HepG2 (cell line): Measurements from ENCODE around the gene MAPK10. TPM values are rescaled to one million over a fixed set of nuclear protein-coding genes. Genes with fewer than 3 reads are reported as not detected.

Experiments
- ATAC-seq: fragments of 200-7000 bp; cut with Tn5 transposase; 3 replicates; pipeline ENCODE4 v1.9.1; 2020; ENCODE audit warnings: mild to moderate bottlenecking, moderate library complexity
- BruUV-seq: library from RNA; stranded (reverse); fragments of 400-500 nt; replicated peaks from 2 replicates; lab custom pipeline; 2021; lab: Mats Ljungman, UMichigan
- CTCF ChIA-PET: fragments of 300-600 bp; formaldehyde crosslinking; extraction: SDS; loops from one replicate; lab custom pipeline; 2021; ENCODE audit warnings: low total read pairs, inconsistent platforms, low intra/inter-chr PET ratio; lab: Yijun Ruan, JAX
- POLR2A ChIA-PET: fragments of 350-600 bp; sonication (Branson Sonifier 250); formaldehyde crosslinking; loops from one replicate; lab custom pipeline; 2020; ENCODE audit warnings: antibody characterized with exemption, inconsistent platforms; lab: Yijun Ruan, JAX
- DNase-seq: peaks from one replicate; pipeline ENCODE4 v3.0.0-alpha.2; 2015; ENCODE audit warnings: low spot score
- FAIRE-seq: peaks from 3 replicates; lab custom pipeline; 2011; peaks lifted over from hg19 to GRCh38; lab: Jason Lieb, UNC
- H2AFZ ChIP-seq: one replicate; pipeline ENCODE4 v1.6.1; 2011; ENCODE audit warnings: low read length, inconsistent platforms
- H3K27ac ChIP-seq: fragments of 300-600 bp; 3 replicates; pipeline ENCODE4 v1.8.0; 2011; ENCODE audit warnings: mixed run types, mild to moderate bottlenecking, mixed read lengths, low read length, inconsistent platforms; ENCODE audit not compliant: insufficient read depth; ENCODE audit errors: extremely low read length
- H3K27me3 ChIP-seq, 2 experiments: fragments of 200-600 bp in 1 of 2; 2 replicates in 1 of 2; 3 replicates in 1 of 2; pipeline versions ENCODE4 v1.6.0 to v1.8.0; 2011; ENCODE audit warnings: low read length in 2 of 2, mild to moderate bottlenecking in 2 of 2, moderate library complexity in 2 of 2, inconsistent platforms in 1 of 2; ENCODE audit not compliant: insufficient read depth in 2 of 2, control insufficient read depth in 1 of 2
- H3K36me3 ChIP-seq, 2 experiments: fragments of 200-600 bp in 1 of 2; replicated peaks in 1 of 2; 2 replicates in 1 of 2; 3 replicates in 1 of 2; pipeline versions ENCODE4 v1.5.1 to v1.8.0; 2011; ENCODE audit warnings: low read length in 2 of 2, inconsistent platforms in 1 of 2; ENCODE audit not compliant: insufficient read depth in 2 of 2, control insufficient read depth in 1 of 2
- H3K4me1 ChIP-seq: 2 replicates; pipeline ENCODE4 v1.5.1; 2012; ENCODE audit warnings: low read length, inconsistent platforms; ENCODE audit not compliant: insufficient read depth
- H3K4me2 ChIP-seq: 2 replicates; pipeline ENCODE4 v1.6.0; 2011; ENCODE audit warnings: low read depth, low read length, inconsistent platforms
- H3K4me3 ChIP-seq, 3 experiments: fragments of 200-600 bp in 1 of 3; sonication (generic), shearing (Covaris generic) in 1 of 3; replicated peaks in 1 of 3; 2 replicates each; pipeline ENCODE4 v1.5.1; 2011 to 2016; ENCODE audit warnings: low read length in 3 of 3, inconsistent platforms in 2 of 3, low read depth in 2 of 3, mild to moderate bottlenecking in 2 of 3, control low read depth in 1 of 3, mixed read lengths in 1 of 3; ENCODE audit not compliant: insufficient read depth in 1 of 3
- H3K79me2 ChIP-seq: one replicate; pipeline ENCODE4 v1.6.1; 2011; ENCODE audit warnings: low read length, inconsistent platforms; ENCODE audit not compliant: insufficient read depth
- H3K9ac ChIP-seq: 2 replicates; pipeline ENCODE4 v1.6.0; 2011; ENCODE audit warnings: mild to moderate bottlenecking, low read depth, low read length, inconsistent platforms; ENCODE audit not compliant: insufficient read depth
- H3K9me3 ChIP-seq: 2 replicates; pipeline ENCODE4 v1.5.1; 2012; ENCODE audit warnings: mild to moderate bottlenecking, low read length
- H4K20me1 ChIP-seq: 2 replicates; pipeline ENCODE4 v1.6.0; 2011; ENCODE audit warnings: inconsistent platforms, mild to moderate bottlenecking, low read length, moderate library complexity; ENCODE audit not compliant: insufficient read depth
- BATF2 ChIP-seq: sonication (generic); formaldehyde crosslinking; IDR thresholded peaks from 2 replicates; pipeline ENCODE4 v1.8.0; 2022; ENCODE audit warnings: mild to moderate bottlenecking, missing genetic modification reagents, moderate library complexity
- HBP1 ChIP-seq: IDR thresholded peaks from 2 replicates; pipeline ENCODE4 v1.6.1; 2016; ENCODE audit warnings: low read depth, control low read depth
- JDP2 ChIP-seq: sonication (generic); formaldehyde crosslinking; IDR thresholded peaks from 2 replicates; pipeline ENCODE4 v1.8.1; 2022; ENCODE audit warnings: missing genetic modification reagents, borderline replicate concordance
- KDM2A ChIP-seq: sonication (generic); formaldehyde crosslinking; IDR thresholded peaks from 2 replicates; pipeline ENCODE4 v1.4.0; 2020; ENCODE audit warnings: low read depth, missing genetic modification reagents, borderline replicate concordance
- NFKB2 ChIP-seq: sonication (generic); formaldehyde crosslinking; IDR thresholded peaks from 2 replicates; pipeline ENCODE4 v1.4.0; 2020; ENCODE audit warnings: missing genetic modification reagents, borderline replicate concordance
- NR0B2 ChIP-seq: sonication (generic); formaldehyde crosslinking; IDR thresholded peaks from 2 replicates; pipeline ENCODE4 v1.4.0; 2020; ENCODE audit warnings: mild to moderate bottlenecking, missing genetic modification reagents
- NR2F1 ChIP-seq, 2 experiments: fragments of 450-650 bp in 1 of 2; formaldehyde crosslinking in 1 of 2; IDR thresholded peaks; 2 replicates each; pipeline versions ENCODE4 v1.5.0 to v1.6.1; 2016 to 2020; ENCODE audit warnings: mild to moderate bottlenecking in 1 of 2, missing compliant biosample characterization in 1 of 2, missing genetic modification reagents in 1 of 2, moderate library complexity in 1 of 2
- RXRB ChIP-seq: IDR thresholded peaks from 2 replicates; pipeline ENCODE4 v1.6.1; 2016; ENCODE audit warnings: borderline replicate concordance, missing genetic modification reagents, missing compliant biosample characterization
- SETDB1 ChIP-seq: sonication (generic); formaldehyde crosslinking; IDR thresholded peaks from 2 replicates; pipeline ENCODE4 v1.5.1; 2020; ENCODE audit warnings: missing genetic modification reagents, mild to moderate bottlenecking, borderline replicate concordance
- SNAI1 ChIP-seq: sonication (generic); formaldehyde crosslinking; IDR thresholded peaks from 2 replicates; pipeline ENCODE4 v1.5.0; 2020; ENCODE audit warnings: mild to moderate bottlenecking, missing genetic modification reagents, borderline replicate concordance
- SRF ChIP-seq: IDR thresholded peaks from 2 replicates; pipeline ENCODE4 v1.6.1; 2011; ENCODE audit warnings: mild to moderate bottlenecking, low read depth, low read length, moderate library complexity
- SUZ12 ChIP-seq: fragments of 150-350 bp; IDR thresholded peaks from 2 replicates; pipeline ENCODE4 v1.6.1; 2014; ENCODE audit warnings: low read depth, low read length
- ZBTB4 ChIP-seq: sonication (generic); formaldehyde crosslinking; IDR thresholded peaks from 2 replicates; pipeline ENCODE4 v1.4.0; 2020; ENCODE audit warnings: missing genetic modification reagents, mild to moderate bottlenecking, borderline replicate concordance
- ZBTB44 ChIP-seq: sonication (generic); formaldehyde crosslinking; IDR thresholded peaks from 2 replicates; pipeline ENCODE4 v1.4.0; 2020; ENCODE audit warnings: missing genetic modification reagents
- ZNF124 ChIP-seq: sonication (generic); formaldehyde crosslinking; IDR thresholded peaks from 2 replicates; pipeline ENCODE4 v1.4.0; 2020; ENCODE audit warnings: missing genetic modification reagents
- ZNF431 ChIP-seq: sonication (generic); formaldehyde crosslinking; IDR thresholded peaks from 2 replicates; pipeline ENCODE4 v1.9.0; 2022; ENCODE audit warnings: missing genetic modification reagents, low read depth, mild to moderate bottlenecking, borderline replicate concordance
- ZNF446 ChIP-seq: sonication (generic); formaldehyde crosslinking; IDR thresholded peaks from 2 replicates; pipeline ENCODE4 v1.5.0; 2020; ENCODE audit warnings: mild to moderate bottlenecking, missing genetic modification reagents
- WGBS: methylation state at CpG from one replicate; pipeline ENCODE4 v1.1.6; 2017; ENCODE audit warnings: low lambda C conversion rate; 5-methylcytosine and 5-hydroxymethylcytosine counted together
- in situ Hi-C: cut with HindIII; loops from 2 replicates; pipeline ENCODE4 v1.10.0; 2017; ENCODE audit warnings: low pct_unique_long_range_greater_than_20kb; ENCODE audit not compliant: extremely low pct_ligation_motif_present
- intact Hi-C: fragments of 100-400 bp; cut with micrococcal nuclease; formaldehyde crosslinking; loops from one replicate; pipeline ENCODE4 v1.10.0; 2022; ENCODE audit not compliant: unreplicated experiment
- polyA plus RNA-seq, 8 experiments: library from polyadenylated mRNA; depleted of rRNA in 3 of 8; stranded (reverse) in 7 of 8; unstranded in 1 of 8; fragments of >200 nt; fragmentation: Illumina TruSeq in 4 of 8; extraction: Trizol in 4 of 8; gene quantifications; 2 replicates each; pipeline versions ENCODE4 v1.2.1 to v1.2.3, GENCODE V29; 2011 to 2016; ENCODE audit warnings: low read depth in 4 of 8, missing spikeins in 1 of 8, mixed read lengths in 1 of 8; ENCODE audit not compliant: insufficient read depth in 1 of 8
- total RNA-seq, 5 experiments: library from RNA; depleted of rRNA; stranded (reverse); fragments of >200 nt; fragmentation: Illumina TruSeq; extraction: Trizol; gene quantifications; 2 replicates each; pipeline ENCODE4 v1.2.3, GENCODE V29; 2016; ENCODE audit warnings: low read depth in 1 of 5

MAPK10 gene
- total and polyA plus RNA-seq, 2 of the 13 experiments (the other 11 are each of a cell fraction or from before 2014, with no cell fraction given), result not detected

- no peak for TF ChIP-seq ZNF446 (CRISPR knock-in tag)
- no peak for TF ChIP-seq SETDB1
Observed at GRCh38 chr4:86243750-86244149, 116.1 kb downstream of the MAPK10 start (continued).

- no peak overlapping the region for H3K4me3 ChIP-seq
- no peak overlapping the region for H3K27ac ChIP-seq
- DNase-seq, result no peak
- no peaks in the 10 kb centered on the region for H3K79me2 ChIP-seq
- POLR2A ChIA-PET, result no interaction called here
- no peak for FAIRE-seq
- no peaks in the 10 kb centered on the region for H3K27me3 ChIP-seq
- ATAC-seq, result no peak
- CTCF ChIA-PET, result no interaction called here
- no TSS peak for BruUV-seq
- no peaks in the 10 kb centered on the region for H3K4me1 ChIP-seq
- H2AFZ ChIP-seq, result no peak overlapping the region
- H3K4me2 ChIP-seq, result no peak overlapping the region
- intact Hi-C loops (no loop called here), in situ Hi-C loops (no loop called here)
- no peaks in the 10 kb centered on the region for H3K36me3 ChIP-seq
- no peaks in the 10 kb centered on the region for H4K20me1 ChIP-seq
- H3K9me3 ChIP-seq, result no peaks in the 10 kb centered on the region
- no peak overlapping the region for H3K9ac ChIP-seq
- 66% methylated on average over 10 of the region's 14 CpGs for WGBS
- no peak for TF ChIP-seq NFKB2
- TF ChIP-seq HBP1, result no peak
- TF ChIP-seq SRF, result no peak
- TF ChIP-seq NR0B2, result no peak
- no peak for TF ChIP-seq BATF2 (CRISPR knock-in tag)
- no peak for TF ChIP-seq JDP2 (CRISPR knock-in tag)
- no peak for TF ChIP-seq SNAI1
- no peak for TF ChIP-seq ZNF431 (CRISPR knock-in tag)
- no peak for TF ChIP-seq ZNF124
- no peak for TF ChIP-seq NR2F1 (CRISPR knock-in tag; IDR thresholded peaks at IDR 0.05)
- TF ChIP-seq RXRB (CRISPR knock-in tag), result no peak
- TF ChIP-seq KDM2A (CRISPR knock-in tag), result no peak
- no peak for TF ChIP-seq ZBTB4 (CRISPR knock-in tag)
- no peak for TF ChIP-seq SUZ12
- TF ChIP-seq ZBTB44, result no peak
Observed at GRCh38 chr4:86242677-86243076, 117.2 kb downstream of the MAPK10 start.
